ENCODE measurements around the gene PRMT1. TPM values are rescaled to one million over a fixed set of nuclear protein-coding genes. Genes with fewer than 3 reads are reported as not detected.

The PRMT1 gene
- polyA plus RNA-seq, 1 experiment = 287 TPM

- Histone ChIP-seq H3K27me3 (ENCODE audit: control insufficient read depth, insufficient read depth, low read length) (no peaks in the 10 kb centered on the region), H3K9me3 (ENCODE audit: control insufficient read depth, insufficient read depth, low read length) (no peaks in the 10 kb centered on the region; the same call in 1 of the 2 replicates), H3K27ac (ENCODE audit: low read depth, low read length) (no peak overlapping the region), H3K4me3 (ENCODE audit: low read depth, low read length) (no peak overlapping the region)
- ChIA-PET CTCF (no interaction called here), POLR2A (no interaction called here)
- DNase-seq (ENCODE audit: low read depth, low spot score) = no peak
- TF ChIP-seq, protein P1, sequence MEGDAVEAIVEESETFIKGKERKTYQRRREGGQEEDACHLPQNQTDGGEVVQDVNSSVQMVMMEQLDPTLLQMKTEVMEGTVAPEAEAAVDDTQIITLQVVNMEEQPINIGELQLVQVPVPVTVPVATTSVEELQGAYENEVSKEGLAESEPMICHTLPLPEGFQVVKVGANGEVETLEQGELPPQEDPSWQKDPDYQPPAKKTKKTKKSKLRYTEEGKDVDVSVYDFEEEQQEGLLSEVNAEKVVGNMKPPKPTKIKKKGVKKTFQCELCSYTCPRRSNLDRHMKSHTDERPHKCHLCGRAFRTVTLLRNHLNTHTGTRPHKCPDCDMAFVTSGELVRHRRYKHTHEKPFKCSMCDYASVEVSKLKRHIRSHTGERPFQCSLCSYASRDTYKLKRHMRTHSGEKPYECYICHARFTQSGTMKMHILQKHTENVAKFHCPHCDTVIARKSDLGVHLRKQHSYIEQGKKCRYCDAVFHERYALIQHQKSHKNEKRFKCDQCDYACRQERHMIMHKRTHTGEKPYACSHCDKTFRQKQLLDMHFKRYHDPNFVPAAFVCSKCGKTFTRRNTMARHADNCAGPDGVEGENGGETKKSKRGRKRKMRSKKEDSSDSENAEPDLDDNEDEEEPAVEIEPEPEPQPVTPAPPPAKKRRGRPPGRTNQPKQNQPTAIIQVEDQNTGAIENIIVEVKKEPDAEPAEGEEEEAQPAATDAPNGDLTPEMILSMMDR (IDR thresholded peaks at IDR 0.05; ENCODE audit: low read depth, low read length) = no peak
Measured at GRCh38 chr19:49651820-49652550, 25.1 kb upstream of the PRMT1 start.

DNA sequence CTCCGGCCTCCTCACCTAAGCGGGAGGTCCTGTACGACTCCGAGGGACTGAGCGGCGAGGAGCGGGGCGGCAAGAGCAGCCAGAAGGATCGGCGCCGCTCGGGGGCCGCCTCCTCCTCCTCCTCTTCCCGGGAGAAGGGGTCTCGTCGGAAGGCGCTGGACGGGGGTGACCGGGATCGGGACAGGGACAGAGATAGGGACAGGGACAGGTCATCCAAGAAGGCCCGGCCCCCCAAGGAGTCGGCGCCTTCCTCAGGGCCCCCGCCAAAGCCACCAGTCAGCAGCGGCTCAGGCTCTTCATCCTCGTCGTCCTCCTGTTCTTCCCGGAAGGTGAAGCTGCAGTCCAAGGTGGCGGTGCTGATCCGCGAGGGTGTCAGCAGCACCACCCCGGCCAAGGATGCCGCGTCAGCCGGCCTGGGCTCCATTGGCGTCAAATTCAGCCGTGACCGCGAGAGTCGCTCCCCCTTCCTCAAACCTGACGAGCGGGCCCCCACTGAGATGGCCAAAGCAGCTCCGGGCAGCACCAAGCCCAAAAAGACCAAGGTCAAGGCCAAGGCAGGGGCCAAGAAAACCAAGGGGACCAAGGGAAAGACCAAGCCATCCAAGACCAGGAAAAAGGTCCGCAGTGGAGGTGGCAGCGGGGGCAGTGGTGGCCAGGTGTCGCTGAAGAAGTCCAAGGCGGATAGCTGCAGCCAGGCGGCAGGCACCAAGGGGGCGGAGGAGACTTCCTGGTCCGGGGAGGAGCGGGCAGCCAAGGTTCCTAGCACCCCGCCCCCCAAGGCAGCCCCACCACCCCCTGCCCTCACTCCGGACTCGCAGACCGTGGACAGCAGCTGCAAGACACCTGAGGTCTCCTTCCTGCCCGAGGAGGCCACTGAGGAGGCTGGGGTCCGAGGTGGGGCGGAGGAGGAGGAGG is 24.3 kb upstream of the PRMT1 start:
- CTCF ChIA-PET = no interaction called here
- no peaks in the 10 kb centered on the region for H3K27me3 ChIP-seq (ENCODE audit: control insufficient read depth, insufficient read depth, low read length)
- POLR2A ChIA-PET = interaction anchor here (0.7 kb wide), 1 partner anchor 12 kb away, joined by 3 read pairs; no protein-coding TSS in a partner anchor
- H3K27ac ChIP-seq (ENCODE audit: low read depth, low read length) = no peak overlapping the region
- H3K4me3 ChIP-seq (ENCODE audit: low read depth, low read length) = no peak overlapping the region
- TF ChIP-seq, protein P1 (IDR thresholded peaks at IDR 0.05; ENCODE audit: low read depth, low read length) = no peak
- DNase-seq (ENCODE audit: low read depth, low spot score) = no peak
- no peaks in the 10 kb centered on the region; the same call in 1 of the 2 replicates for H3K9me3 ChIP-seq (ENCODE audit: control insufficient read depth, insufficient read depth, low read length)

GRCh38 chr19:49653466-49653806 is 23.6 kb upstream of the PRMT1 start:
- DNase-seq (ENCODE audit: low read depth, low spot score) = no peak
- H3K9me3 ChIP-seq (ENCODE audit: control insufficient read depth, insufficient read depth, low read length) = no peaks in the 10 kb centered on the region; the same call in 1 of the 2 replicates
- TF ChIP-seq, protein P1 (IDR thresholded peaks at IDR 0.05; ENCODE audit: low read depth, low read length) = no peak
- no peak overlapping the region for H3K27ac ChIP-seq (ENCODE audit: low read depth, low read length)
- ChIA-PET POLR2A (interaction anchor here (0.7 kb wide), 1 partner anchor 12 kb away, joined by 3 read pairs; no protein-coding TSS in a partner anchor), CTCF (no interaction called here)
- H3K4me3 ChIP-seq (ENCODE audit: low read depth, low read length) = no peak overlapping the region
- H3K27me3 ChIP-seq (ENCODE audit: control insufficient read depth, insufficient read depth, low read length) = no peaks in the 10 kb centered on the region

DNA sequence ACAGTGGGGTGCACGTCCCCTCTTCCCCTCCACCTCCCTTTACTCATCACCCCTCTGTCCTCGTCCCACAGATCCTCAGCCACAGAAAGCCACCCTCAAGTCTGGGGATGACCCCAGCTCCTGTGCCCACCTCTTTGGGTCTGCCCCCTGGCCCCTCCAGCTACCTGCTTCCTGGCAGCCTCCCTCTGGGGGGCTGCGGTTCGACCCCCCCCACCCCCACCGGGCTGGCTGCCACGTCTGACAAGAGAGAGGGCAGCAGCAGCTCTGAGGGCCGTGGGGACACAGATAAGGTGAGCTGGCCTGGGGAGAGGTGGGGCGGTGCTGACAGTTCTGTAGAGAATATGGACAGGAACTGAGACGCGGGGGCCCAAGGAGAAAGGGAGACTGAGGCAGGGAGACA is 22.5 kb upstream of the PRMT1 start:
- ChIA-PET CTCF (interaction anchor here (1.2 kb wide), 1 partner anchor 18 kb away, joined by 7 read pairs; no protein-coding TSS in a partner anchor), POLR2A (no interaction called here)
- no peak for DNase-seq (ENCODE audit: low read depth, low spot score)
- Histone ChIP-seq H3K4me3 (ENCODE audit: low read depth, low read length) (no peak overlapping the region), H3K27ac (ENCODE audit: low read depth, low read length) (no peak overlapping the region), H3K9me3 (ENCODE audit: control insufficient read depth, insufficient read depth, low read length) (no peaks in the 10 kb centered on the region; the same call in 1 of the 2 replicates), H3K27me3 (ENCODE audit: control insufficient read depth, insufficient read depth, low read length) (no peaks in the 10 kb centered on the region)
- TF ChIP-seq, protein P1 (IDR thresholded peaks at IDR 0.05; ENCODE audit: low read depth, low read length) = no peak
